ENCODE data around the gene ABCB4.

ABCB4 gene

DNA sequence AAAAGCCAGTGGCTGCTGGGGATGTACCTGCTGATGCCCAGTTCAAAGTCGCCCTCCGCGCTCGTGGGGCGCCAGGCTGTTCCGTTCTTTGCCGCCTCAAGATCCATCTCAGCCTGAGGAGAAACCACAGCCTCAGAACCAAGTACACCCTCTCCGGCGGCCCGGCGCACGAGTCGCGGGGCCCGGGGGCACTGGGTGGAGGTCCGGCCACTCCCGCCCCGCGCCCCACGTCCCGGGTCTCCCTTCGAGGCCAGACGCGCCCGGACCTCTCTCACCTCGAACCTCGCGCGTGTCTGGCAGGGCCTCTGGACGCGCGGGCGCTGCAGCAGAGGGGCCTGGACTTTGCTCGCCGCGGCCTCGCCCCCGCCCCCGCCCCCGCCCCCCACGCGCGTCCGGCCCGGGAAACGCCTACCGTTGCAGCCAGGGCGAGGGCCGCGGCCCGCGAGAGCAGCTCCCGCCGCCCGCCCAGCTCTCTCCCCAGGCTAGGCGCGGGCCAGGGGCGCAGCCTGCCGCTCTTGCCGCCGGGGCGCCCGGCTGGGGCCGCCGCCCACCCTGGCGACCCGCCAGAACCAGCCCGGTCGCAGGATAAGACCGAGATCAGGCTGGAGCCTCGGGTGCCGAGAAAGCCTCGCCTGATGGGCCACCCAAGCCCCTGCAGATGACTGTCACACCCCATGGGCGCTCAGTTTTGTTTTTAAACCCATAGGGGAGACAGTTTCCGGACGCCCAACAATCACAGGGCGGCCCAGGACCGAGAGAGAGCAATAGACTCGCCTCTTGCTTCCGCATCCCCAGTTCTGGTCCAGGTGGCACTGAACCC lies at the start of gene ABCB4:
Gene ABCB4 (minus strand): TSS at position 322 of the 820 bp plus-strand sequence. CDS start 215 bp downstream, at position 107.
- no peak for DNase-seq (ENCODE audit: low spot score)

DNA sequence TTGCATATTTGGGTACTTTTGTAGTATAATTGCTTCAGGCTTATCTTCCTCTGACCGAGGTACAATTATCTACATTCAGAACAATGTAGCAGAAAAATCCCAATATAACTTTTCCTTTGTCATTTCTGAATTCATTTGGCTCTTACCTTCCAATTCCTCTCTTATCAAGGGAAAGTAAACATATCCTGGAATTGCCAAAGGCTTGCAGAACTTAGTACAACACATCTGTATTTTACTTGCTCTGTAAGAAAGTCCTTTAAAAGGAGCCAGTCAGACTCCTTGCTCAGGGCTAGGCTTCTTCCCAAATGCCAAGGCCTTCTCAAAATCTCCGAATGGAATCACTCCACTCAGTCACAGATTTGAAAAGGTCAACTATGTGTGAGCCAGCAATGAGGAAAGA lies 43.3 kb upstream of the ABCB4 start:
- no peak for DNase-seq (ENCODE audit: low spot score)

DNA sequence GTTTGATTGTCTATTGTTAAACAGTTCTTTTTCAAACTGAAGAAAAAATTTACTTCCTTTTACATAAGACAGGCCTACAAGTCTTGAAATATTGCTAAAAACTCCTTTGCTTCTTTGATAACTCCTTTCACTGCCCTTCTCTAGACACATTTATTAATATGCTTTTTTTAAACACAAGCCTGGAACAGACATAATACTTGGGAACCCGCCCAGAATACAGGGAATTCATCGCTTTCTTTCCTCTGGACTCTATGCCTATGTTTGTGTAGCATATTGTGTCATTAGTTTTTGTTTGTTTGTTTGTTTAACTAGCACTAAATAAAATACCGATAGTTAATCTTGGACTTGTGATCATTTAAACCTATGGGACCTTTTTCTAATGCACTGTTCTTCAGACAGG lies 42.4 kb upstream of the ABCB4 start:
- no peak for DNase-seq (ENCODE audit: low spot score)

DNA sequence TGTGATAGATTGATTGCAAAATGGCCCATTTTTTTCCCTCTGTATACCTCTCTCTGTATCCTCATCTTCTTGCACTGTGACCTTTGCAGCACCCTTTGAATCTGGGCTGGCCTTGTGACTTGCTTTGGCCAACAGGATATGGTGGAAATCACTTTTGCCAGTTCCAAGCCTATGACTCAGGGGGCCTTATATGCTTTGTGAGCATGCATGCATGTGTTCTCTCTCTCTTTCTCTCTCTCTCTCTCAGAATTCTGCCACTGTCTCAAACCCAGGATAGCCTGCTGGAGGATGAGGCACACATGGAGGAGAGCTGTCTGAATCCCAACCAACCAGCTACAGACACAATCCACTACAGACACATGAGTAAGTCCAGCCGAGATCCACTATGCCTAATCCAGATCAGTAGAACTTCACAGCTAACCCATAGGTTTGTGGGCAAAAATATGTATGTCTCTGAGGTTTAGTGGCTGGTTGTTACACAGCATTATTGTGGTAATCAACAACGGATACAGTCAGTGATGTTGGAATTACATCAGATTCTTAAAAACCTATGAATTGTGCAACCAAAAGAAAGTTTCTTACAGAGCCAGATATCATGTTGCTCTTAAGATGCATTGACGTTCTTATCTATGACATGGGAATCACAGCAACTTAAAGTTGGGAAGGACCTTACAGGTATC lies 41.8 kb upstream of the ABCB4 start:
- DNase-seq (ENCODE audit: low spot score): no peak

DNA sequence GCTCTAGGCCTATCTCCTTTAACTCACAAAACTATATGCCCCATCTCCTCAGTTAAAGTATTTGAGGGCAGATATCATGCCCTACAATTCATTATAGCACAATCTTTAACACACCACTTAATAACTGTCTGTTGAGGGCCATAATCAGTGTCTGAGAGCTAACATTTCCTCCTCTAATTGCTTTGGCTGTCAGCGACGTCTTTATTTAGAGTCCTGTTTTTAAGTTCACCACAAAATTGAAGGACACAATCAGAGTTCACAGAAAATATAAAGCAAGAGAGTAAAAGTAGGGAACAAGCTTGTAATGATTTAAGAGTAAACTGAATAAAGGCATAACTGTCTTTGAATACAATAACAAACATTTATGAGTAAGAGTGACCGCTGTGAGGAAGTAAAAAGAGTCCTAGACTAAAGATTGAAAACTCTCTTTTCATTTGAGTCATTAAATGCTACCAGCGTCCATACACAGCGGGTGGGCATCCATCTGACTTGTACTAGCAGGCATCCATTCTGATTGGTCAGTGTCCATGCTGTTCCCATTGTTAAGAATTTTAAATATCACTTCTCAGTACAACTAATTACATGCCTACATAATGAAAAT lies 38.4 kb upstream of the ABCB4 start:
- no peak for DNase-seq (ENCODE audit: low spot score)

DNA sequence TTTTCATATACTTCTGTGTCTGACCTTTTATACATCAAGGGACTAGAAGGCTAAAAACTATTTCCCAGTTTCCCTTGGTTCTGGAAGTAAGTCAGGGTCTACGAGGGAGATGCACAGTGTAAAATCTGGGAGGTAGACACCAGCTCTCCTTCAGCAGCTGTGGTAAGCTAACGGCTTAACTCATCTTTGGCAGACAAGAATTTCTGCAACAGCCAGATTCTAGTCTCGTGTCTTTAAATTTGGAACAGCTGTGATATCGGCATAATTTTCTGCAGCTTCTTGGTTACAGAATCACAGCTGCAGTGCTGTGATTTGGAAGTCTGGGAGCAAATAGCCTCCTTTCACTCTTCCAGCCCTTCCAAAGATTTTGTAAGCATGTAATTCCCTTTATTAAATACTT lies 37.4 kb upstream of the ABCB4 start:
- no peak for DNase-seq (ENCODE audit: low spot score)

DNA sequence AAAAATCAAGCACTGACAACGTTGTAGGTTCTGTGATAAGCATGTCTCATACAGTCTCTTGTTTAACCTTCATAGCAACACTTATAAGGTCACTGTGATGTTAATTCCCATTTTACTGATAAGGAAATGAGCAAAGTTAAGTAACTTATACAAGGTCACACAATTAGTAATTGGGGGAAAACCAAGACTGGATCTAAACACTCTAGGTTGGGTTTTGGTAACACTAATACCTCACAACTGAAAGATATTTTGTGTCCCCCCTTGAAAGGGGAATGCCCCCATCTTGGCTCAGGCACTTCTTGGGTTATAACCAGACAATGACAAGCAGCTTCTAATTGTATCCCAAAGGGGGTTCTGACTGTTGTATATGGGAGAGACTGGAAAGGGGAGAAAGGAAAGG lies 36.0 kb upstream of the ABCB4 start:
- DNase-seq (ENCODE audit: low spot score): no peak

DNA sequence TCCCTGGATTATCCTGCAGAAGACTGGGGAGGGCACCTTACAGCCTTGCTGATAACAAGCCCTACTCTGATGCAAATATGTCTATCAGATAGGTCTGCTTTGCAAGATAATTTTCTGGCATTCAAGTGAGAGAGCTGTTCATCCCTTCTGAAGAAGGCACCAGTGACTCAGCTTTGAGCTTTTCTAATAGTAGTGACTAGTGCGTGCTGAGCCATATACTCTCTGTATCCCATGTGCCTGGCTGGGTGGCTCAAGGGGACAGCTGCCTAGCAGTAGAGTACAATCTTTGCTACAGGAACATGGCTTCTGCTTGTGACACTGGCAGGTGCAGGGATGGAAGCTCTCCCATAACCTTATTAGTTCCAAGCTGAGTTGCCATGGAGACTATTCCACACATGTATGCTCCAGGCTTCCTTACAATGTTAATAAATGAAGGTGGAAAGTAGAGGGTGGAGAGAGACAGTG lies 35.0 kb upstream of the ABCB4 start:
- DNase-seq (ENCODE audit: low spot score): no peak

DNA sequence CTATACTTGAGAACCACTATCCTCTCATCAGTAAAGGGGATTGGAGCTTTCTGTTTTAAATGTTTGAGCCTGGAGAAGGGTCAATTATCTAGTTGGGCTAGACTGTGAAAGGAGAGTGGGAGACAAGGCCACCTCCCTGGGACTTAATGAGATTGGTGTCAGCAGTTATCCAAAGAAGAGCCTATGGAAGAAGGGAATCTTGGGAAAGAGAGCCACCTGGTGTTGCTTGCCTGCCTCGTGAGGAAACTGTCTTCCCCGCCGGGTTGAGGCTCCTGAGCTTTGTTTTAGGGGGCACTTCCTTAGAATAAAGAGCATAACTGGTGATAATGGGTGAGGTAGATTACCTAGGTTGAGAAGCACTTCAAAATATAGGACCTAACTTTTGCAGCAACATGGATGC lies 32.0 kb upstream of the ABCB4 start:
- DNase-seq (ENCODE audit: low spot score): no peak

DNA sequence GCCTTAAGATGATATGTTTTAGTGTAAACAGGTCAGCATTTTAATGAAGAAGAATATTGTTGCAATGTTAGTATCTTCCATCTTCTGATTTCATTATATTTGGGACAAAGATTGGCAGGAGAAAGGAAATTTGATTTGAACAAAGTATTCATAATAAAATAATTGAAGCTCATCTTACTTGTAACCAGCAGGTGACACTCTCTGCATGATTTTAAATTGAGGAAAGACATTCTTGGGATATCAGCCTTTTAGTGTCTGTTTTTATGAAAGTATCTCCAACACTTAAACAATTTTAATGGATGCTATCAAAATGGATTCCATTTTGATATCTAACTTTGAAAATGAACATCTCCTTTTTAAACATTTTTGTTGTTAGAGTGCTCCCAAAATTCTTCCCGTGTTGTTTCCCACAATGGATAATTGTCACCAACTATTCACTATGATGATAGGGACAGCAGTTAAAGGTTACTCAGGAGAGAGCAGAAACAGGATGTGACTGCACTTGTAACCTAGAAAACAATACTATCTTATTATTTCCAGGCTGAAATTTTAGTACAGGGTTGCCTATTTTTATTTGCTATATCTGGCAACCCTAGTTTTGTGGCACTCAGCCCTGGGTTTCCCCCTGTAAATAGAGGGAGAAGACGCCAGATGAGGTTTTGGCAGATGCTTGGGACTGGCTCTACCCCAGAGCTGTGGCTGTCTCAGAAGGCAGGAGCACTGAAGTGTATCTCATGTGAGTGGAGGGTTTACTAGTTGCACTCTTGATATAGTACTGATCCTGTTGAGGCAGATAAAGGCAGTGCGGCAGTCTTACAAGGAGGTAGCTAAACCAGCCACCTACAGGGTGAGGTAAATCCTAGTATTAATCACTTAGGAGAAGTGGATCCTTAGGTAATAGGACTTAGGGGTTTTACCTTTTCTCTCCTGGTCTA lies 31.0 kb upstream of the ABCB4 start:
- peak; percentile 42 for DNase-seq (ENCODE audit: low spot score)

DNA sequence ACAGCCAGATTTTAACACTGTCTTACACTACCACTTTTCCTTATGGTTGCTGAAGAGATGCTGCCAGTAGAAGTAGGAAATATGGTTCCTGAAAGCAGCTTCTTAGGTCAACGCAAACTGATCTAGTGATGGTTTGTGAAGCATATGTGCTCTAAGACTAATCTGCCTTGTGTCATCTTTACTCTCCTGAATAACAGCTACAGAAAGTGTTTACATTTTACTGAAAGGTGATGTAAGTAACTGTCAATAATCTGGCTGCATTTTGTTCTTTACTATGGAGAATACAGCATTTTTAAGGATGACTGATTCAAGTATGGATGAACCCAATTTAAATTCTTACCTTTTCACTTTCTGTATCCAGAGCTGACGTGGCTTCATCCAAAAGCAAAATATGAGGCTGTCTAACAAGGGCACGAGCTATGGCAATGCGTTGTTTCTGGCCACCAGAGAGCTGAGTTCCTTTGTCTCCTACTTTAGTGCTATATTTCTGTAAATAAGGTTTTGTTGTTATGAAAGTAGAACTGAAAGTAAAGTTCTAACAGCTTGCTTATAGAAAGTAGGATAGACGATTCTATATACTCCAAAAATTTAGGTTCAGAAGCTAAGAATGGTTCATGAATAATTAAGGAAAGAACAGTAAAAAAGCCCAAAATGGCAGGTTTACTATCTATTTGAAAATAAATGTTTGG lies 30.2 kb upstream of the ABCB4 start:
- no peak for DNase-seq (ENCODE audit: low spot score)

DNA sequence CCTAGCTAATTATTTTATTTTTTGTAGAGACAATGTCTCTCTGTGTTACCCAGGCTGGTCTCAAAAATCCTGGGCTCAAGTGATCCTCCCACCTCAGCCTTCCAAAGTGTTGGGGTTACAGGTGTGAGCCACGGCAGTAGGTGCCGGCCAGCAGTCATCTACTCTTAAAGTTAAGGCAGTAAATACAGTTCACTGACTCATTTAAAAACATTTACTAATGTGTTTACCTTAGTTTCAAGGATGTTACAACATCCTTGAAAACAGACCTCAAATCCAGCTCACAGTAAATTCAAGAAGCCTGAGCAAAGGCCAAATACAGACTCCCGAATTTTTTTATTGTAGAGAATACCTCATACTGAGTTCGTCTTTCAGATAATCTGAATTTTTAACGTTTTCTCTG lies 29.6 kb upstream of the ABCB4 start:
- DNase-seq (ENCODE audit: low spot score): no peak

DNA sequence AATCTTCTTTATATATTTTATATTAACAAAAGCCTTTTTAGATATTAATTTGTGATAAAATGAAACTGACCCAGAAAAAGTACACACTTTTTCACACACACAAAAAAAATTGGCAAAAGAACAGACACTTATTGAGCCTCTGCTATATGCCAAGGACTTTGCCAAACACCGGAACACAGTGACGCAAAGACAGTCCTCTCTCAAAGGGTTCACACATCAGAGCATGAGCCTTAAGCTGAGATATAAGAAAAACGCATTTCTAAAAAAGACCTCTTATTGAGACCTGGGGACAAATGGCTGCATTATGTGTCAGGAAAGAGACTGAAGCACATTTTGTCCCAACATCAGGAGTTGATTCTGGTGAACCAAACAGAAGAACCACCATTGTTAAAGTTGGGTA lies 24.0 kb upstream of the ABCB4 start:
- DNase-seq (ENCODE audit: low spot score): no peak

DNA sequence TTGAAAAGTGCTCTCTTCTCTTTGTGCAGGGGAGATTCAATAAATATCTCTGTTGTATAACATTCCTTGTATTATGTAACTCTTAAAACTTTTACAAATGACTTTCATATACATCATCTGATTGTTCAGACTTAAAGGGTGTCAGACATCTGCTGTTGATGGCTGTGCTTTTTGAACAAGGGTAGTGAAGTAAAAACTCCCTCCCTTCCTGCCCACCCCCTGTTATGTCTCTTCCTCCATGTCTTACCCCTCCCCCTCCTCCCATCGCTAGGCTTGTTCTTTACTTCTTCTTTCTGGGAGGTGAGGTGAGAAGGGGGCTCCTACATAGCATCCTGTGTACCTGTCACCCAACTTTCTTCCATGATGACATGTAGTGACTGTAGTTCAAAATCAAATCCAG lies 23.4 kb upstream of the ABCB4 start:
- no peak for DNase-seq (ENCODE audit: low spot score)

DNA sequence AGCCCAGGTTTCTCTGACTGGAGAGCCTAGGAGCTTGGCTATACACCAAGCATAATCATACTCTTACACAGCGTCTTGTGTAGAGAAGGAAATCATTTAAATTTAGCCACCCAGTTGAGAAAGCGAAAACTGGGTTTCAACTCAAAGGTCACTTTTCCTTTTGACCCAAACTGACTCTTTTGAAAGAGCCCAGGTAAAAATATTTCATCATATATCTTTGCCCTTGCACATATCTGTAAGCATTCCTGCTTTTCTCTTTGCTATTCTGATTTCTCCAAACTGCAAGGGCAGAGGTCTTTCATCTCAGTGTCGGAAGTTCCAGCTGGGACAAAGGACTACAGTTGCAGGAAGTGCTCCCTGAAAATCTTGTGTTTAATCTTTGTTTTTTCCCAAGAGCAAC lies 22.0 kb upstream of the ABCB4 start:
- DNase-seq (ENCODE audit: low spot score): no peak

DNA sequence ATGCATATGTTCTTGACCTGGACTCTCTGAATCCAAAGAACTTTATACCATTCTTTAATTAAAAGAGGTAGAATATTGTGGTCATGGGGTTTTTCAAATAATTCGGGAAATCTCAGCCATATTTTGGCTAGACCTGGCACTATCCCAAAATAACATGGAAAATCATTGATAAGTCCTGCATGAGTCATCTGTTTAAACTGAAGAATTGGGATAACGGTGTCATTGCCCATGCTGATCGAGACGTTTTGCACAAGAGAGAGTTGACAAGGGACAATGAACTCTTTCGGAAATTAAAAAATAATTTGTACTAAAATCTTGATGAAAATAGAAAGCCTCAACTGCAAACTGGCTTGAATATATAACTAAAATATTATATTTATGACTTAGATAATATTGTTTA lies 19.9 kb upstream of the ABCB4 start:
- no peak for DNase-seq (ENCODE audit: low spot score)

DNA sequence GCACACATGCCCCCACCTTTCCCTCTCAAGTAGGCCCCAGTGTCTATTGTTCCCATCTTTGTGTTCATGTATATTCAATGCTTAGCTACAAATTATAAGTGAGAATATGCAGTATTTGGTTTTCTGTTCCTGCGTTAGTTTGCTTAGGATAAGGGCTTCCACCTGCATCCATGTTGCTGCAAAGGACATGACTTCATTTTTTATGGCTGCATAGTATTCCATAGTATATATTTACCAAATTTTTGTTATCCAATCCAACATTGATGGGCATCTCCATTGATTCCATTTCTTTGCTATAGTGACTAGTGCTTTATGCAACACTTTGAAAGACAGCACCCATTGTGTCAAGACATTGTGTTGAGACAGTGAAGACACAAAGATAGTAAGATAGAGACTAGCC lies 19.0 kb upstream of the ABCB4 start:
- no peak for DNase-seq (ENCODE audit: low spot score)

DNA sequence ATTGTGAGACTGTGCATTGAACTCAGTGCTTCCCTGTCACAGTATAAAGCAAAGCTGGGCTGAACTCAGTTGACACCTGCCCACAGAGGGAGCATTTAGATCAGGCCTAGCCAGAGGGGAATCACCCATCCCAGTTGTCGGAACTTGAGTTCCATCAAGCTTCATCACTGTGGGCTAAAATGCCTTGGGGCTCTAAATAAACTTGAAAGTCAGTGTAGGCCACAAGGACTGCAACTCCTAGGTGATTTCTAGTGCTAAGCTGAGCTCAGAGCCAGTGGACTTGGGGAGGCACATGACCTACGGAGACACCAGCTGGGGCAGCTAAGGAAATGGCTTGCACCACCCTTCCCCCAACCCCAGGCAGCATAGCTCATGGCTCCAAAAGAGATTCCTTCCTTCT lies 7.7 kb upstream of the ABCB4 start:
- DNase-seq (ENCODE audit: low spot score): no peak

DNA sequence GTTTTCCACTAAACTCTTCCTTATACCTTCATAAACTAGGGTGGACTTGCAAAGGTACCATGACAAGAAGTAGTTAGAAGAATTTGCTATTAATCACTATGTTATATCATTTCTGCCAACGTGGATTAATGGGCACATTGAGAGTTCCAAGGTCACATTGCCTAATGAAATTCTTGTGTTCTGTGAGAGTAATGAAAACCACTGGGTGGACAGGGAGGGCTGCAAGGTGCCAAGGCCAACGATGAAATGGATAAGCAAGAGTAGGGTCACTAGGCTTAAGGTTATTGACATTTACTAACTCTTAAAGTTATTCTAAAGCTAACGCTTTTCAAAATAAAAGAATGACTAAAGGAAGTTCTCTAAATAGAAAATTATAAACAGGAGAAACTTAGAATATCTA lies 6.6 kb upstream of the ABCB4 start:
- DNase-seq (ENCODE audit: low spot score): no peak

DNA sequence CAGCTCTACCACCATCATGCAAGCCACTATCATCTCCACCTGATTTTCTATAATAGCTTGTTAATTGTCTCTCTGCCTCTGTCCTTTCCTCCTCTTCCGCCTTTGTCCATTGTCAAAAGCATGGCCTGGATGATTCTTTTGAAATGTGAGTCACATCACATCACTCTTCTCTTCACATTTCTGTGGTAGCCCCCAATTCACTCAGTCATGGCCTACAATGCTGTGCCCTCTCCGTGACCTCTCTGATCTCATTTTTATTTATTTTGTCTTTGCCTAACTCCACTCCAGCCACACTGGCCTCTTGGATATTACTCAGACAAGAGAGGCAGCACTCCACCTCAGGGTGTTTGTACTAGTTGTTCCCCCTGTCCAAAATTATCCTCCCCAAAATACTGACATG lies 4.9 kb upstream of the ABCB4 start:
- DNase-seq (ENCODE audit: low spot score): no peak

DNA sequence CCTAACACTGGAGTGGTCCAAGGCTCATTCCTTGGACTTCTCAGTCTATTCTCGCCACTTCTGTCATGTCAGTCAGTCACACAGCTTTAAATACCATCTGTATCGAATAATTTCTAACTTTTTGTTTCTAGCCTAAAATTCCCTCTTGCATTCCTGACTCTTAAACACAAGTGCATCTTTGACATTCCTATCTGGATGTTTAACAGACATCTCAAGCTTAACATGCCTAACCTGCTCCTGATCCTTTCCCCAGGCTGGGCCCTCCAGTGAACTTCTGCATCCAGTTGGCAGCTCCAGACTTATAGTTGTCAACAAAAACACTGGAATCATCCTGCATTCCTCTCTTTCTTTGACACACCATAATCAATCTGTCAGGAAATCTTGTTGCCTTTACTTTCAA lies 4.5 kb upstream of the ABCB4 start:
- DNase-seq (ENCODE audit: low spot score): no peak

DNA sequence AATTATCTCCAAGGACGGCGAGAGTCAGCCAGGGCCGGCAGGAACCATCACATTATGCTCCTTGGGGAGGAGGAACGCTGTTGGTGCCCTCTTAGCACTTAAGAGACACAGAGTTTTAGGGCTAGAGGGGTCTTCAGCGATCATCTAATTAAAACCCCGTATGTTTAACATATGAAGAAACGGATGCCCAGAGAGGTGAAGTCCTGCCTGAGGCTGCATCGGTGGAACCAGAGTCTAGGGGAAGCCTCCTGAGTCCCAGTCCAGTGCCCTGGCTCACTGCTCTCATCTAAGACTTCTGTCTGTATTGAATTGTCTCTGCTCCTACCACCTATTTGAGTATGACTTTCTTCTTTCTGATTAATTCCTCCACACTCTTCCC lies 688 bp upstream of the ABCB4 start:
- no peak for DNase-seq (ENCODE audit: low spot score)
